Stimulated activated CD4-positive, alpha-beta T cell treated with anti-CD3 and anti-CD28 coated beads, Interleukin-2, amount 100 ng/mL, for 4 hours (primary cell): Measurements from ENCODE around the gene RBAK.
"Not testable (repeated sequence)": the region's sequence is repeated elsewhere in the genome, so short reads cannot be mapped to it uniquely, and the experiment has no call there.

ENCODE experiments used
- DNase-seq: peaks from one replicate; pipeline ENCODE4 v3.0.0-alpha.2; 2020; ENCODE audit warnings: low read depth

RBAK gene

GRCh38 chr7:5045558-5046396, at the start of gene RBAK:
Gene RBAK, plus strand, starts transcription at chr7:5045860. Its CDS starts 2,217 bp downstream, at chr7:5048077.
- DNase-seq = peak; percentile 87

GRCh38 chr7:4996696-4997222, 48.9 kb upstream of the RBAK start:
- DNase-seq = no peak

- DNase-seq = no peak
Observed at GRCh38 chr7:4998244-4998643, 47.4 kb upstream of the RBAK start.

- DNase-seq = no peak
Observed at GRCh38 chr7:4998910-4999309, 46.8 kb upstream of the RBAK start.

GRCh38 chr7:4999369-4999950, 46.2 kb upstream of the RBAK start:
- DNase-seq = no peak

GRCh38 chr7:5001003-5001402, 44.7 kb upstream of the RBAK start:
- DNase-seq = no peak

- DNase-seq = no peak
Observed at GRCh38 chr7:5001911-5002310, 43.7 kb upstream of the RBAK start.

- no peak for DNase-seq
Observed at GRCh38 chr7:5005066-5005465, 40.6 kb upstream of the RBAK start.

- DNase-seq = no peak
Observed at GRCh38 chr7:5012985-5013384, 32.7 kb upstream of the RBAK start.

- not testable (repeated sequence) for DNase-seq
Observed at GRCh38 chr7:5015936-5016335, 29.7 kb upstream of the RBAK start.

- not testable (repeated sequence) for DNase-seq
Observed at GRCh38 chr7:5017626-5018025, 28.0 kb upstream of the RBAK start.

- DNase-seq = no peak
Observed at GRCh38 chr7:5020098-5020497, 25.6 kb upstream of the RBAK start.

- not testable (repeated sequence) for DNase-seq
Observed at GRCh38 chr7:5020976-5021550, 24.6 kb upstream of the RBAK start.

GRCh38 chr7:5023626-5024025, 22.0 kb upstream of the RBAK start:
- not testable (repeated sequence) for DNase-seq

GRCh38 chr7:5027796-5028410, 17.8 kb upstream of the RBAK start:
- not testable (repeated sequence) for DNase-seq

GRCh38 chr7:5033186-5033585, 12.5 kb upstream of the RBAK start:
- not testable (repeated sequence) for DNase-seq

- DNase-seq = no peak
Observed at GRCh38 chr7:5035276-5035675, 10.4 kb upstream of the RBAK start.

GRCh38 chr7:5036446-5036845, 9.2 kb upstream of the RBAK start:
- DNase-seq = no peak

- no peak for DNase-seq
Observed at GRCh38 chr7:5041047-5041446, 4.6 kb upstream of the RBAK start.

GRCh38 chr7:5043661-5044060, 2.0 kb upstream of the RBAK start:
- no peak for DNase-seq

GRCh38 chr7:5046397-5046732, 705 bp downstream of the RBAK start:
- not testable (repeated sequence) for DNase-seq

GRCh38 chr7:5047127-5047526, 1.5 kb downstream of the RBAK start:
- not testable (repeated sequence) for DNase-seq

GRCh38 chr7:5050676-5051075, 5.0 kb downstream of the RBAK start:
- no peak for DNase-seq
